OCI-LY7 (cell line): Measurements from ENCODE around the gene EIF4G3.

Source experiments
- EZH2phosphoT487 ChIP-seq: fragments of 200-600 bp; sonication (generic); IDR thresholded peaks from 2 replicates; pipeline ENCODE4 v1.6.1; 2018; ENCODE audit warnings: low read depth, borderline replicate concordance, mild to moderate bottlenecking, mixed run types, antibody characterized with exemption, low read length, moderate library complexity, mixed read lengths
- TF ChIP-seq, protein P1 (sequence below): fragments of 200-600 bp; sonication (generic); conservative IDR thresholded peaks from 2 replicates; pipeline ENCODE4 v1.5.1; 2014; ENCODE audit warnings: mild to moderate bottlenecking, antibody characterized with exemption, low read length, moderate library complexity, mixed read lengths

DNA sequence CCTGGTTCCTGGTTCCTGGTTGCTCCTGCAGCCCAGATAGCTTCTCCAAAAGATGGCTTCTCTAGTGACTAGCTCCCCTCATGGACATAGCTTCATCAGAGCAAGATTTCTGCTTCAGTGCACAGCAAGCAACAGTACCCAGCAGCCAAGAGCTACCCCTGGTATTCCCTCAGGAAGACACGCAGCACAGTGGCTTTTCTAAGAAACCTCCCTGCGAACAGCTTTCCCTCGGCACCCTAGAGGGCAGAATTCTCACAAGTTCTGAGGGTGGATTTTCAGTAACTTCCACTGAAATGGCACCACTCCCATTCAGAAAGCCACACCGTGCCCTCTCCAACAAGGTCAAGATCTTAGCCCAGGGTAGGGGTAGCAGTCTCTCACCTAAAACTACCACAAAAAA, 128.2 kb downstream of the EIF4G3 start:
- TF ChIP-seq, protein P1, sequence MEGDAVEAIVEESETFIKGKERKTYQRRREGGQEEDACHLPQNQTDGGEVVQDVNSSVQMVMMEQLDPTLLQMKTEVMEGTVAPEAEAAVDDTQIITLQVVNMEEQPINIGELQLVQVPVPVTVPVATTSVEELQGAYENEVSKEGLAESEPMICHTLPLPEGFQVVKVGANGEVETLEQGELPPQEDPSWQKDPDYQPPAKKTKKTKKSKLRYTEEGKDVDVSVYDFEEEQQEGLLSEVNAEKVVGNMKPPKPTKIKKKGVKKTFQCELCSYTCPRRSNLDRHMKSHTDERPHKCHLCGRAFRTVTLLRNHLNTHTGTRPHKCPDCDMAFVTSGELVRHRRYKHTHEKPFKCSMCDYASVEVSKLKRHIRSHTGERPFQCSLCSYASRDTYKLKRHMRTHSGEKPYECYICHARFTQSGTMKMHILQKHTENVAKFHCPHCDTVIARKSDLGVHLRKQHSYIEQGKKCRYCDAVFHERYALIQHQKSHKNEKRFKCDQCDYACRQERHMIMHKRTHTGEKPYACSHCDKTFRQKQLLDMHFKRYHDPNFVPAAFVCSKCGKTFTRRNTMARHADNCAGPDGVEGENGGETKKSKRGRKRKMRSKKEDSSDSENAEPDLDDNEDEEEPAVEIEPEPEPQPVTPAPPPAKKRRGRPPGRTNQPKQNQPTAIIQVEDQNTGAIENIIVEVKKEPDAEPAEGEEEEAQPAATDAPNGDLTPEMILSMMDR, result no peak
- no peak for TF ChIP-seq EZH2phosphoT487
